OCI-LY7 (cell line): ENCODE data around the gene MGME1.

Source experiments
- CTCF ChIP-seq: fragments of 200-600 bp; sonication (generic); conservative IDR thresholded peaks from 2 replicates; pipeline ENCODE4 v1.5.1; 2014; ENCODE audit warnings: mild to moderate bottlenecking, antibody characterized with exemption, low read length, moderate library complexity, mixed read lengths
- EZH2phosphoT487 ChIP-seq: fragments of 200-600 bp; sonication (generic); IDR thresholded peaks from 2 replicates; pipeline ENCODE4 v1.6.1; 2018; ENCODE audit warnings: low read depth, borderline replicate concordance, mild to moderate bottlenecking, mixed run types, antibody characterized with exemption, low read length, moderate library complexity, mixed read lengths

- TF ChIP-seq CTCF (no peak), EZH2phosphoT487 (no peak)
Observed at GRCh38 chr20:17955302-17955701, 13.5 kb upstream of the MGME1 start.
